ENCODE results near the gene KRT9. TPM values are rescaled to one million over a fixed set of nuclear protein-coding genes. Genes with fewer than 3 reads are reported as not detected.

KRT9 gene
- total and polyA plus RNA-seq, 2 donors (not counting 1 experiment from before 2014, with no cell fraction given), result not detected

GRCh38 chr17:41592601-41593305, 20.9 kb upstream of the KRT9 start:
- no peak overlapping the region for H2AFZ ChIP-seq (ENCODE audit: low read length)
- H3K79me2 ChIP-seq (ENCODE audit: control insufficient read depth, insufficient read depth, low read length), result no peaks in the 10 kb centered on the region
- peaks cover 15% of the 10 kb centered on the region for H3K27me3 ChIP-seq (ENCODE audit: control insufficient read depth, insufficient read depth, low read length)
- H3K9ac ChIP-seq (ENCODE audit: insufficient read depth, low read length), result no peak overlapping the region
- no peak overlapping the region for H3K4me3 ChIP-seq (replicated peaks in 1 of 4; ENCODE audit: control extremely low read depth in 1 of 4, insufficient read depth in 1 of 4, low read depth in 3 of 4, low read length in 4 of 4)
- H3K36me3 ChIP-seq (ENCODE audit: control insufficient read depth, insufficient read depth, low read length), result no peaks in the 10 kb centered on the region
- H3K27ac ChIP-seq (ENCODE audit: insufficient read depth, low read length), result no peak overlapping the region
- no peak for DNase-seq (ENCODE audit: low read depth in 2 of 2)
- no peaks in the 10 kb centered on the region for H4K20me1 ChIP-seq (ENCODE audit: control insufficient read depth, extremely low read depth, insufficient read depth, low read length)
- no peaks in the 10 kb centered on the region for H3K9me3 ChIP-seq (ENCODE audit: control insufficient read depth, insufficient read depth, low read depth, low read length)
- no peak for TF ChIP-seq EZH2 (IDR thresholded peaks at IDR 0.05; ENCODE audit: low read length, missing control alignments)
- TF ChIP-seq, protein P1, sequence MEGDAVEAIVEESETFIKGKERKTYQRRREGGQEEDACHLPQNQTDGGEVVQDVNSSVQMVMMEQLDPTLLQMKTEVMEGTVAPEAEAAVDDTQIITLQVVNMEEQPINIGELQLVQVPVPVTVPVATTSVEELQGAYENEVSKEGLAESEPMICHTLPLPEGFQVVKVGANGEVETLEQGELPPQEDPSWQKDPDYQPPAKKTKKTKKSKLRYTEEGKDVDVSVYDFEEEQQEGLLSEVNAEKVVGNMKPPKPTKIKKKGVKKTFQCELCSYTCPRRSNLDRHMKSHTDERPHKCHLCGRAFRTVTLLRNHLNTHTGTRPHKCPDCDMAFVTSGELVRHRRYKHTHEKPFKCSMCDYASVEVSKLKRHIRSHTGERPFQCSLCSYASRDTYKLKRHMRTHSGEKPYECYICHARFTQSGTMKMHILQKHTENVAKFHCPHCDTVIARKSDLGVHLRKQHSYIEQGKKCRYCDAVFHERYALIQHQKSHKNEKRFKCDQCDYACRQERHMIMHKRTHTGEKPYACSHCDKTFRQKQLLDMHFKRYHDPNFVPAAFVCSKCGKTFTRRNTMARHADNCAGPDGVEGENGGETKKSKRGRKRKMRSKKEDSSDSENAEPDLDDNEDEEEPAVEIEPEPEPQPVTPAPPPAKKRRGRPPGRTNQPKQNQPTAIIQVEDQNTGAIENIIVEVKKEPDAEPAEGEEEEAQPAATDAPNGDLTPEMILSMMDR (conservative IDR thresholded peaks at IDR 0.05 in 1 of 2, IDR thresholded peaks at IDR 0.05 in 1 of 2; ENCODE audit: low read depth in 1 of 2, low read length in 2 of 2), result no peak
- no peaks in the 10 kb centered on the region for H3K4me1 ChIP-seq (ENCODE audit: control insufficient read depth, extremely low read depth, insufficient read depth, low read length)
- H3K4me2 ChIP-seq (ENCODE audit: extremely low read depth, insufficient read depth, low read length), result no peak overlapping the region

DNA sequence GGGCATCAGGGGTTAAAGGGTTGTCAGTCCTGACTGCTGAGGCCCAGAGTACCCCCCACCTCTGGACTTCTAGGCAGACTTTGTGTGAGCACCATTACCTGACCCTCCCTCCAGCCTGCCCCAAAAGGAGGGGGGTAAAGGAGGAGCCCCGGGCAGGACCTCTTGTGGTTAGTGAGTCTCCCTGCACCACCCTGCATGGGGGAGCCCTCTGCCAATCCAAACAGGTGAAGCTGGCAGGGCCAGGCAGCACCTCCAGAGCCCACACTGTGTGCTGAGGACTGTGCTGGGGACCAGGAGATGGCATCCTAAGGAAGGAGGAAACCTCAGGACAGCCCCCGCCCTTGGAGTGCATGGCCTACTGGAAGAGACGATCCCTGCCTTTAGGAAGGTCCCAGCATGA, 17.4 kb upstream of the KRT9 start:
- Histone ChIP-seq H3K4me3 (replicated peaks in 1 of 4; ENCODE audit: control extremely low read depth in 1 of 4, insufficient read depth in 1 of 4, low read depth in 3 of 4, low read length in 4 of 4) (no peak overlapping the region), H3K27ac (ENCODE audit: insufficient read depth, low read length) (no peak overlapping the region), H3K27me3 (ENCODE audit: control insufficient read depth, insufficient read depth, low read length) (peaks cover 4% of the 10 kb centered on the region), H3K36me3 (ENCODE audit: control insufficient read depth, insufficient read depth, low read length) (no peaks in the 10 kb centered on the region), H3K4me2 (ENCODE audit: extremely low read depth, insufficient read depth, low read length) (no peak overlapping the region), H3K4me1 (ENCODE audit: control insufficient read depth, extremely low read depth, insufficient read depth, low read length) (no peaks in the 10 kb centered on the region), H3K9me3 (ENCODE audit: control insufficient read depth, insufficient read depth, low read depth, low read length) (no peaks in the 10 kb centered on the region), H4K20me1 (ENCODE audit: control insufficient read depth, extremely low read depth, insufficient read depth, low read length) (no peaks in the 10 kb centered on the region), H3K79me2 (ENCODE audit: control insufficient read depth, insufficient read depth, low read length) (no peaks in the 10 kb centered on the region), H2AFZ (ENCODE audit: low read length) (no peak overlapping the region), H3K9ac (ENCODE audit: insufficient read depth, low read length) (no peak overlapping the region)
- TF ChIP-seq, protein P1 (conservative IDR thresholded peaks at IDR 0.05 in 1 of 2, IDR thresholded peaks at IDR 0.05 in 1 of 2; ENCODE audit: low read depth in 1 of 2, low read length in 2 of 2), result no peak
- TF ChIP-seq EZH2 (IDR thresholded peaks at IDR 0.05; ENCODE audit: low read length, missing control alignments), result no peak
- DNase-seq (ENCODE audit: low read depth in 2 of 2), result no peak

DNA sequence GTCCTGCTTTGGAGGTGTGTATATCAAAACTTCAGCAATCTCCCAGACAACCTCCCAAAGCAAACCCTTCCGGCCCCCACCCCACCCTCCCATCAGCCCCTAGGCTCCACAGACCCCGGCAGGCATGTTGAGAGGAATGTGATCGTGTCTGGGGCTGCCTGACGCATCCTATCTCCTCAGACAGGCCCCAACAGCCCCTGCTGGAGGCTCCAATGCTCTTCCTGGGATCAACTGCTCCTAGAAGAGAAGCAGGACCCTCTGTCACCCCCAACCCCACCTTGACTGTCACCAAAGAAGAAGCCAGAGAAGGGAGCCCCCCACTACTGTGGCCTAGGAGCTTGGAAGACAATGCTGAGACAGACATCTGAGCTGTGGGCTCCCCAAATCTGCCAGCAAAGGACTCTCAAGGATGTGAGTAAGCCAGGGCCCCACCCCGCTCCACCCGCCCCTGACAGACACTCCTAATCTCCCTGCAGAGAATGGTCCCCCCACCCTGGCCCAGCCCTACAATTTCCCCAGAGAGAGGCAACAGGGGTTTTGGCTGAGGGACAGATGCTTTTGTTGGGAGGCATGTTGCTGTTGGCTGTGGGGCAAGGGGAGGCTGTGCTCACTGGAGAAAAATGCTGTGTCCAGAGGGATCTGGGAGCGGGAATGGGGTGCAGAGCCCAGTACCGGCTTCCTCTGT, 16.4 kb upstream of the KRT9 start:
- DNase-seq (ENCODE audit: low read depth in 2 of 2), result no peak
- H3K27me3 ChIP-seq (ENCODE audit: control insufficient read depth, insufficient read depth, low read length), result no peaks in the 10 kb centered on the region

More for the DNA sequence above, 16.4 kb upstream of the KRT9 start:
- Histone ChIP-seq H3K9me3 (ENCODE audit: control insufficient read depth, insufficient read depth, low read depth, low read length) (no peaks in the 10 kb centered on the region), H3K79me2 (ENCODE audit: control insufficient read depth, insufficient read depth, low read length) (no peaks in the 10 kb centered on the region), H3K4me2 (ENCODE audit: extremely low read depth, insufficient read depth, low read length) (no peak overlapping the region), H2AFZ (ENCODE audit: low read length) (no peak overlapping the region), H3K4me3 (replicated peaks in 1 of 4; ENCODE audit: control extremely low read depth in 1 of 4, insufficient read depth in 1 of 4, low read depth in 3 of 4, low read length in 4 of 4) (no peak overlapping the region), H3K36me3 (ENCODE audit: control insufficient read depth, insufficient read depth, low read length) (no peaks in the 10 kb centered on the region), H3K4me1 (ENCODE audit: control insufficient read depth, extremely low read depth, insufficient read depth, low read length) (no peaks in the 10 kb centered on the region), H3K9ac (ENCODE audit: insufficient read depth, low read length) (no peak overlapping the region), H3K27ac (ENCODE audit: insufficient read depth, low read length) (no peak overlapping the region), H4K20me1 (ENCODE audit: control insufficient read depth, extremely low read depth, insufficient read depth, low read length) (no peaks in the 10 kb centered on the region)
- no peak for TF ChIP-seq EZH2 (IDR thresholded peaks at IDR 0.05; ENCODE audit: low read length, missing control alignments)
- TF ChIP-seq, protein P1 (conservative IDR thresholded peaks at IDR 0.05 in 1 of 2, IDR thresholded peaks at IDR 0.05 in 1 of 2; ENCODE audit: low read depth in 1 of 2, low read length in 2 of 2), result no peak
